ENCODE measurements around the gene BAHD1.

DNA sequence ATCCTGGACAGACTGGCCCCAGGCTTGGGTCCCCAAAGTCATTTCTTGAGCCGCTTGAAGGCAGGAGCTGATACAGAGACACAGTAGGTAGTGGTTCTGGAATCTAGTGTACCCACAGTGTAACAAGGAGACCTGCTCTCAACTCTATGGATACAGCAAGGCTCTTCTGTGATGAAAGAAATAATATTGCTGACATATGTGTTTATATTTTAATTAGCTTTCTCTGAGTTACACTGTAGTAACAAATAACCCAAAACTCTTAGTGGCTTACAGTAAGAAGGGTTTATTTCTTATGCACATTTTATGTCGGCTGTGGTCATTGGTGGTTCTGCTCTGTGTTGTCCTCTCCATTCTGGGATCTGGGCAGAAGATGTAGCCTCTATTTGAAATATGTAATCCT lies 75.6 kb downstream of the BAHD1 start:
- TF ChIP-seq SUZ12 (IDR thresholded peaks at IDR 0.05; ENCODE audit: extremely low read depth, insufficient read depth, insufficient read length) (no peak), ZNF274 (IDR thresholded peaks at IDR 0.05; ENCODE audit: low read depth, low read length) (no peak), YY1 (IDR thresholded peaks at IDR 0.05; ENCODE audit: insufficient read depth, insufficient read length) (no peak)

Measured in NT2/D1 (cell line).